Measurements from ENCODE around the gene NKG7.
"Not testable (repeated sequence)": the region's sequence is repeated elsewhere in the genome, so short reads cannot be mapped to it uniquely, and the experiment has no call there.

NKG7 gene

DNA sequence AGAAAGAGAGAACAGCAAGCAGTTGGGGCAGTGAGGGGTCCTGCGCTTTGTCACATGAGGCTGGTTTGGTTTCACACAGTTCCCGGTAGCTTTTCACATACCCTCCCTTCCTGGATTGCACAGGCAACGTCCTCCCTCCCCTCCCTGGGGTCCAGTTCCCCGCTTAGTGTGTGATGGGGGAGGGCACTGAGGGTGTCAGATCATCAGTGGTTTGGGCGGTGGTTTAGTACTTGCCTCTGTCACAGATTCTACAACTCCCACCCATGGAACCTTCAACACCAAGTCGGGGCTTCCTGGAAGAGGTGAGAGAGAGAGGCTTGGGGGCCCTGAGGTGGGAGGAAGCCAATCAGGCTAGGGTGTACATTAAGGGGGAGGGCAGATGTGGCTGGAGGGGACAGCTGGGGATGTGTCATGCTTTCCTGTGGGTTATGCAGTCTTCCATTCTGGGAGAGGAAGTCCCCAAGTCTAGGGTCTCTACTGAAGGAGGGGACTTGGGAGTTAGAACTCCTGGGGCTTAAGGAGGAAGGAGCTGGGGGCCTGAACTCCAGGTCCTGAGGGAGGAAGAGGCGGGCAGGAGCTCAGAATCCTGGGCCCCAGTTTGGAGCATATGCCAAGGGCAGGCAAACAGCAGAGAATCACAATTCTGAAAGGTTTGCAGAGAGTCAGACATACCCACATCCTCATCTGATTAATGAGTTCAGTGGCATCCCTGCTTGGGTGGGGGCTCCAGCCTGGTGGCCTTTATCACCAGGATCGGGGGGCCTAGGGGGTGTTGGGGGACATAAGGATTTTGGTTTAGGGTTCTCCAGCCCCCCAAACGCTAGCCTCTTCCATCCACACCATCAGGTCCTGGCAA is at the start of gene NKG7:
Gene NKG7, minus strand, starts transcription at position 6 of the 856 bp plus-strand sequence. CDS start 119 bp downstream, outside the sequence.
- DNase-seq (ENCODE audit: low read depth in 2 of 2) = peak; percentile 81 to 83

GRCh38 chr19:51422053-51422448 is 49.6 kb upstream of the NKG7 start:
- peak; percentile 68 to 86 for DNase-seq (ENCODE audit: low read depth in 2 of 2)

DNA sequence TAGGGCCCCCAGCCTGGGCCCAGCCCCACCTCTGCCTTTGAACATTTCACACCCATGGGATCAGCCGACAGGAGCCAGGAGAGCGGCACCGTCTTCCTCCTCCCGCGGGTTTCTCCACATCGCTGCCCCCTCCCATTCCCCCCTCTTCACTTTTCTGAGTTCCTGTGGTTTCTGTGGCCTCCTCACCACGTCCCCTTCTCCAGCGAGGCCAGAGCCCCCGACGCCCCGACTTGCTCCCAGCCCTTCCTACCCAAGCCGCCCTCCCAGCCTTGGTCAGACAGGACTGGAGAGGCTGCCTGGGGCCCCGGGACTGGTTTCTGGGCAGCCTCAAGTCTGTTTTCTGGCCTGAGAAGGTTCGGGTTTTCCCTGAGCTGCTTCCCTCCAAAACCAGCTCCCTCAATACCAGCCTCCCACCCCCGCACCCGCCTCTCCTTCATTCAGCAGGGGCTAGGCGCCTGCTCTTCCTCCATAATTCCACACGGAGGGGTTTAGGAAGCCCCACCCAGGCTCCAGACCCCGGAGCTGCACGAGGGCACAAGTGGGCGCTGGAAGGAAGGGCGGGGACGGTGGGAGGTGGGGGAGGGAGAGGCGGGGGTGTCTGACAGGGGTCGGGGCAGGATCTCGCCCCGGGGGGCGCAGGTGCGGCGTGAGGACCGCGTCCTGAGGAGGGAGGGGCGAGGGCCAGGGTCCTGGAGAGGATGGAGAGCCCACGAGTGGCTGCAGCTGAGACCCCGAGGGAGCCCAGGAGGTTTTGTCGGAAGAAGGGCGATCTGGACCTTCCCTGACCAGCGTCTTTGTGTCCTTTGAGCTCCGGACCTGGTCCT is 49.0 kb upstream of the NKG7 start:
- no peak for DNase-seq (ENCODE audit: low read depth in 2 of 2)

GRCh38 chr19:51420511-51420910 is 48.1 kb upstream of the NKG7 start:
- DNase-seq (ENCODE audit: low read depth in 2 of 2) = not testable (repeated sequence)

DNA sequence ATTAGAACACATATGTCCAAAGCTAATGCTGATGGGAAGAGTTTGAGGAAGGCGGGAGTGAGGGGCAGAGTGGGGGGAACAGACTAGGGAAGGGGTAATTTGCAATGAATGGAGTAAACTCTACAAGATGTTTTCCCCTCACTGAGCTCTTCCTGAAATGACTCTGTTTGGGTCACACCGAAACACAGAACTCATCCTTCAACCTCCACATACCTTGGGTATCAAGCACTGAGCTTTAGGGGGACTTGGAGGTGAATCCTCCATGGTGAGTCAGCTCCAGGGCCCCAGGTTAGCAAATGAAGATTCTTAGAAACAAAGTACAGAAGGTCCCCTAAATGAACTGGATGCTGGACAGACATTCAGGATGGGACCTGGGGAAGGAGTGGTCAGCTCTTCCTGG is 46.3 kb upstream of the NKG7 start:
- no peak for DNase-seq (ENCODE audit: low read depth in 2 of 2)

- DNase-seq (ENCODE audit: low read depth in 2 of 2) = no peak
These were observed 45.3 kb upstream of the NKG7 start for GRCh38 chr19:51417810-51418157.

DNA sequence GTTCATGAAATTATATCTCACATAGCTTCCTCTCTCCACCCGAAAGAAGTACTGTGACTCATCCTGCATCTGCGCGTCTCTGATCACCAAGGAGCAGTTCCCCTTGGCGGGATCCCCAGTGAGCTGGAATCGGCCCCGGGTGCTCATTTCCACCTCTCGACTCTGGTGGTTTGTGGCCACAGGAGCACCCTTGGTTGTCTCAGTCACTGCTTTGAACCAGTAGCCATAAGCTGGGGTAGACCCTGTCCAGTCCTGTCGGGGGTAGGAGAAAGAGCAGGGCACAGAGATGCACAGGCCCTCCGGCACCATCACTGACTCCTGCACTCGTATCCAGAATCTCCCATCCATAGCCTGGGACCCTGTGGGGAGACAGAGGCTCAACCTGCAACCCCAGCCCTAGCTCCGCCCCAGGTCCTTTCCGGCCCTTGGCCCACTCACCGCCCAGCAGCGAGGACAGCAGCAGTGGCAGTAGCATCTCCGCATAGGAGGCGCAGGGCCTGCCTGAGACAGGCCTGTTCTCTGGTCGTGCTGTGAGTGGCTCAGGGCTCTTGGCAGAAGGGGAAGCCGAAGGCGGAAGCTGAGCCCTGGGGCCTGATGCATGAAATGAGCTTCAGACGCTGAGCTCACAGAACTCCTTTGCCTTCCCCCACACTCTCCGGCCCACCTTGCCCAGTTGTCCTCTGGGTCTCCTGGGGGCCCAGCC is 44.8 kb upstream of the NKG7 start, which contains the start of gene SIGLEC10:
Gene SIGLEC10, minus strand, starts transcription at position 536 of the 703 bp plus-strand sequence. Its CDS starts 61 bp downstream, at position 475.
- DNase-seq (ENCODE audit: low read depth in 2 of 2) = no peak

DNA sequence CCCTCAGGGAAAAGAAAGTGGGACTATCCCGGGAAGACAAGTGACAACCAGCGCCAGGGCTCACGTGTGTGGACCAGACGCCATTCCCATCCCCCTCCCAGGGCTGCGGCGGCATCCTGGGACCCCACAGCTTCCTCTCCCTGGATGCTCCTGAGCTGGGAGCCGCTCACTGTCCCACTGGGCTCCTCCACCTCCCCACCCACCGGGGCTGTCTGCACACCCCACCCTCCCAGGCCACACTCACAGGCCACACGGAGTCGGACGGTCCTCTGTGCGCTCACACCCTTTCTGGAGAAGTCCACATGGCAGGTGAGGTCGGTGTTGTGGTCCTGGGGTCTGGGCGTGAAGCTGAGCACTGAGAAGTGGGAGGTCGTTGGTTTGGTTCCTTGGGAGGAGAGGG is 44.0 kb upstream of the NKG7 start:
- not testable (repeated sequence) for DNase-seq (ENCODE audit: low read depth in 2 of 2)

- no peak for DNase-seq (ENCODE audit: low read depth in 2 of 2)
These were observed 42.7 kb upstream of the NKG7 start for GRCh38 chr19:51415187-51415586.

DNA sequence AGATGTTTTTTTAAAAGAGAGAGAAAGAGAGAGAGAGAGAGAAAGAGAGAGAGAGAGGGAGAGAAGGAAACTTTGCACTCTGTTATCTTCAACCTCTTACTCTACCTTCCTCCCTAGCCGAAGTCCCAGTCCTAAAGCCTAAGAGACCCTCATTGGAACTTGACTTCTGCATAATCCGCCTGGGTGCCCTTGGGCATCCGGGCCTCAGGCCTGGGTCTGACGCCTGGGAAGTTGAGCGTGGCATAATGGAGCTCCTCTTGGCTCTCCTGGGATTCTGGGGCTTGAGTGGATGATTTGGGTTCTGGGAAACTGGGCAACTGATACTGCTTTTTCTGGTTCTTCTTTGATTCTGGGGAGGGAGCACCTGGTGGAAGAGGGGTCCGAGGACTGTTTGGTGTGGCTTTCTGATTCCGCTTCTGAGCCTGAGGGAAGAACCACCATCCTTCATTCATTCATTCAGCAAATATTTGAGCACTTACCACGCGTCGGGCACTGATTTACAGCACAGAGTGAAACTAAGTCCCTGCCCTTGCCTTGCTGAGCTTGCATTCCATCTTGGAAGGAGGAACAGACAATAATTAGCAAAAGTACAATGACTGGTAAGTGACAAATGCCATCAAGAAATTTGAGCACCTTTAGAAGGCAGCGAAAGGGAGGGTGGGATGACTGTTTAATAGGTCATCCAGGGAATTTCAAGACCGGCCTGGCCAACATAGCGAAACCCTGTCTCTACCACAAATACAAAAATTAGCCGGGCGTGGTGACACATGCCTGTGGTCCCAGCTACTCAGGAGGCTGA is 38.7 kb upstream of the NKG7 start:
- no peak for DNase-seq (ENCODE audit: low read depth in 2 of 2)

- no peak for DNase-seq (ENCODE audit: low read depth in 2 of 2)
These were observed 35.2 kb upstream of the NKG7 start for GRCh38 chr19:51407511-51408131.

- no peak for DNase-seq (ENCODE audit: low read depth in 2 of 2)
These were observed 29.7 kb upstream of the NKG7 start for GRCh38 chr19:51402117-51402516.

DNA sequence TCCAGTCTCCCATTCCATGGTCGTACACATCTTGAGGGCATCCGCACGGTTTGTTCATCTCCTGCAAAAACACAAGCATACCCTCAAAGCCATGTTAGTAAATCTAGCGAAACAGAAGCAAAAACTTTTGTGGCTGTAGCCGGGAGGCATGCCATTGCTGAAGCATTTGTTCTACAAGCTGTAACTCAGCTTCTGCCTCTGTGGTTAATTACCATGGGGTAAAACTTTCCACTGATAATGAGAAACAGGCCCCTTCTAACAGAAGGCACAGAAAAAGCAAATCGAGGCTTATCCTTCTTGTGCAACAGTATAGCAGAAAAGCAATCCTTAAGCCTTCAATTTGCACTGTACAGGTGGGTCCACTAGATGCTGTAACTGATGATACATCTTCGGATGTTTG is 27.5 kb upstream of the NKG7 start:
- not testable (repeated sequence) for DNase-seq (ENCODE audit: low read depth in 2 of 2)

- DNase-seq (ENCODE audit: low read depth in 2 of 2) = no peak
These were observed 26.8 kb upstream of the NKG7 start for GRCh38 chr19:51399231-51399630.

DNA sequence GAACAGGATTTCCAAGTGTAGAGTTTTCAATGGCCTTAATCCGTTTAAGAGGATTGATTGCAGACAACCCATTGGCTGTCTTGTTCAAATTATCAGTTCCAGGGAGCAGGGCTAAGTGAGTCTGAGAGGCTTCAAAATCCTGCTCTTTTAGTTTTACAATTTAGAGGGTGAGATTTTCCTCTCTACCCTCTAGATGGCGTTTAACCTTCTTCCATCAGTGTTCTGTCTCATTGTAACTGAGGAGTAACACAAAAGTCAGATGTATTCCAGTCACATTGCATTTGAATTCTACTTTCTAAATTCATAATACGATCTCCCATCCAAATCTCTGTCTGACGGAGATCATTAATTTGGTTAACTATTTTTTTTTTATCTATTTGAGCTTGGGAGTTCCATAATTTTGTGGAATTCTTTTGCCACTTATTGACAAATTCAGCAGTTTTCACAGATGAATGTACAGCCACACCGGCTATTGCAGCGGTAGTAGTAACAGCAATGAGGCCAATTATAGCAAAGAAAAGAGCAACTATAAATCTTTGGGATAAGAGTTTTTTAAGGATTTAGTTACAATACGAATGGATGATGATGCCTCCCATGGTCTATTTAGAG is 25.7 kb upstream of the NKG7 start:
- no peak for DNase-seq (ENCODE audit: low read depth in 2 of 2)

GRCh38 chr19:51397453-51397852 is 25.0 kb upstream of the NKG7 start:
- not testable (repeated sequence) for DNase-seq (ENCODE audit: low read depth in 2 of 2)

- no peak for DNase-seq (ENCODE audit: low read depth in 2 of 2)
These were observed 23.7 kb upstream of the NKG7 start for GRCh38 chr19:51396175-51396574.

- peak; percentile 94 to 96 for DNase-seq (ENCODE audit: low read depth in 2 of 2)
These were observed 21.8 kb upstream of the NKG7 start for GRCh38 chr19:51394050-51394836.

DNA sequence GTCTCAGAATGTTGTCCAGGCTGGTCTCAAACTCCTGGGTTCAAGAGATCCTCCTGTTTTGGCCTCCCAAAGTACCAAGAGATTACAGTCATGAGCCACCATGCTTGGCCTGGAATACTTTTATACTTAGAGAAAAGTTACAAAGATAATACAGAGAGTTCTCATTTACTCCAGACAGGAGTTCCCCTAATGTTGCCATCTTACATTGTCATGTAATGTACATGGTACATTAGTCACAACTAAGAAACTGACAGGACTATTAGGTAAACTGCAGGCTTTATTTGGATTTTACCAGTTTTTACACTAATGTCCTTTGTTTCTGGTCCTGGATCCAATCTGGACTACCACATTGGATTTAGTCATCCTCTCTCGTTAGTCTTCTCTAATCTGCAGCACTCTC is 20.2 kb upstream of the NKG7 start:
- DNase-seq (ENCODE audit: low read depth in 2 of 2) = no peak

Data from stimulated activated CD4-positive, alpha-beta T cell treated with anti-CD3 and anti-CD28 coated beads, Interleukin-15, amount 100 ng/mL, for 48 hours (primary cell).